Measurements from ENCODE around the gene LBH. TPM values are rescaled to one million over a fixed set of nuclear protein-coding genes. Genes with fewer than 3 reads are reported as not detected.

The LBH gene
- total RNA-seq, 1 donor from 2014 or later: 116 TPM

- Histone ChIP-seq H3K27ac (no peak overlapping the region), H3K36me3 (no peaks in the 10 kb centered on the region), H3K4me1 (peaks cover 0 to 6% of the 10 kb centered on the region in 2 donors), H3K9me3 (no peaks in the 10 kb centered on the region), H3K4me3 (no peak overlapping the region), H3K27me3 (no peaks in the 10 kb centered on the region)
- intact Hi-C loops (cut with DNase I): no loop called here
- TF ChIP-seq CTCF (IDR thresholded peaks at IDR 0.05): no peak
- DNase-seq (ENCODE audit: low spot score in 2 of 2): no peak
Observed at GRCh38 chr2:30280596-30281434, 49.5 kb downstream of the LBH start.

DNA sequence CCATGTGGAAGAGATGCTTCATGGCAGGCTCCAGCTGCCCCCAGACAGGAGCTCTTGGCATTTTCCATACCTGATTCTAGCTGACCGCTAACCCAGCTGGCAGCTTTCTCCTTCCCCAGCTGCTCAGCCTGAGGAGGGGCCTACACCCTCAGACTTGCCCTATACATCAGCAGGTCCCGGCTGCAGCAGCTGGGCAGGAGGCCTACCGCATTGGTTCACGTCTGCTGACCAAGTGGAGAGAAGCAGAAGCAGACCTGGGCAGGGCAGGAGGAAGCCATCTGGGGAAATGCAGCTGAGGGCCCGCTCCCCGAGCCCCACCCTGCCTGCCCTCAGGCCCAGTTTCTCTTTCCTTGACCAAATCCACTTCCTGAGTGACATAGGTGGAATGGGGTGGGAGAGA is 50.7 kb downstream of the LBH start:
- DNase-seq (ENCODE audit: low spot score in 2 of 2): no peak

GRCh38 chr2:30282721-30283120 is 51.4 kb downstream of the LBH start:
- no peak overlapping the region for H3K4me3 ChIP-seq
- no peak for DNase-seq (ENCODE audit: low spot score in 2 of 2)
- no peak overlapping the region for H3K27ac ChIP-seq
- no peaks in the 10 kb centered on the region for H3K27me3 ChIP-seq
- intact Hi-C loops (cut with DNase I): no loop called here
- H3K9me3 ChIP-seq: no peaks in the 10 kb centered on the region
- no peaks in the 10 kb centered on the region for H3K4me1 ChIP-seq
- no peak for TF ChIP-seq CTCF (IDR thresholded peaks at IDR 0.05)
- H3K36me3 ChIP-seq: no peaks in the 10 kb centered on the region

More for the DNA sequence above, 50.7 kb downstream of the LBH start:
- TF ChIP-seq CTCF (IDR thresholded peaks at IDR 0.05): no peak
- Histone ChIP-seq H3K9me3 (no peaks in the 10 kb centered on the region), H3K4me1 (no peaks in the 10 kb centered on the region), H3K36me3 (no peaks in the 10 kb centered on the region), H3K27me3 (no peaks in the 10 kb centered on the region), H3K27ac (no peak overlapping the region), H3K4me3 (no peak overlapping the region)
- intact Hi-C loops (cut with DNase I): no loop called here

DNA sequence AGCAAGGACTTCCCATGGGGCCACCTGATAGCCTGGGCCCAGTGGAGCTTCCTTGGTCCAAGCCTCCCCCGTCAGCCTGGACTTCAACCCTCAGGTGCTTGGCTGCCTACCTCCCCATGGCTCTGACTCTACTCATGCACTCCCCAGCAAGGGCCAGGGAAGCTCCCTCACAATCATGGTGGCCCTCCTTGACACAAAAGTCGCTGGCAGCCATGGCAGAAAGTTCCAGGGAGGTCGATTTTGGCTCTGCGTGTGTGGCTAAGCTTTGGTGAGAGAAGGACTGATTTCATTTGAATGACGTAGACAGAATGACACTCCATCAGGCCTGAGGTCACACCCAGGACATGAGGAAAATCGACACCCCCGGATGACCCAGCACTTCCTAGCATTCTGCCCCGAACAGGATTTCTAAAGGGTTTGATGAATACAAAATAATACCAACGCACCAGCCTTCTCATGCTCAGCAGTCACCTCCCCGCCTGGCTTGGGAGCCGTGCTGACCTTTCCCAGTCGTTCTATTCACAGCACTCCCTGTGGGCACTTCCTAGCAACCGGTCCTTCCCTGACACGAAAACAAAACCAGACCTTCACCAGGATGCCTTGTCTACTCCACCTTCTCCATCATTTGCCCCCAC is 52.7 kb downstream of the LBH start:
- H3K27ac ChIP-seq: no peak overlapping the region
- H3K36me3 ChIP-seq: no peaks in the 10 kb centered on the region
- DNase-seq (ENCODE audit: low spot score in 2 of 2): no peak
- no peak for TF ChIP-seq CTCF (IDR thresholded peaks at IDR 0.05)
- H3K4me1 ChIP-seq: no peaks in the 10 kb centered on the region
- no peaks in the 10 kb centered on the region for H3K27me3 ChIP-seq
- H3K9me3 ChIP-seq: no peaks in the 10 kb centered on the region
- intact Hi-C loops (cut with DNase I): no loop called here
- H3K4me3 ChIP-seq: no peak overlapping the region

DNA sequence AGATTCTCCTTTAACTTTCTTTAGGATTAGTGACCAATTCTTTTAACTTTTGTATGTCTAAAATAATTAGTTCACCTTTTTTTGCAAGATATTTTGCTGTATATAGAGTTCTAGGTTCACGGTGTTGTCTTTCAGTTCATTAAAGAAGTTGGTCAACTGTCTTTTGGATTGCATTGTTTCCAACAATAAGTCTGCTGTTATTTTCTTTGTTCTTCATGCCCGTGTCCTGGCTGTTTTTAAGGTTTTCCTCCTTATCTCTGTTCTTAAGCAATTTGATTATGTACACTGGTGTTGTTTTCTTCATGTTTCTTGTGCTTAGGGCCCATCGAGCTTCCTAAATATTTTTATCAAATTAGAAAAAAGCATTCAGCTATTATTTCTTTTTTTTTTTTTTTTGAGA is 54.4 kb downstream of the LBH start:
- Histone ChIP-seq H3K27me3 (no peaks in the 10 kb centered on the region), H3K36me3 (no peaks in the 10 kb centered on the region), H3K4me1 (no peaks in the 10 kb centered on the region), H3K9me3 (no peaks in the 10 kb centered on the region), H3K4me3 (no peak overlapping the region), H3K27ac (no peak overlapping the region)
- TF ChIP-seq CTCF (IDR thresholded peaks at IDR 0.05): no peak
- intact Hi-C loops (cut with DNase I): no loop called here
- no peak for DNase-seq (ENCODE audit: low spot score in 2 of 2)

All from ascending aorta (tissue), 2 donors.